PFSK-1 (cell line): Measurements from ENCODE around the gene TPPP3.

Experiments
- POLR2AphosphoS5 ChIP-seq: IDR thresholded peaks from 2 replicates; pipeline ENCODE4 v1.6.1; 2012; ENCODE audit warnings: low read depth, mild to moderate bottlenecking, control low read depth, low read length, moderate library complexity
- REST ChIP-seq, 2 experiments: IDR thresholded peaks; 2 replicates each; pipeline versions ENCODE4 v1.6.1 to v1.8.0; 2011 to 2012; ENCODE audit warnings: low read depth in 2 of 2, low read length in 2 of 2, control low read depth in 1 of 2, inconsistent platforms in 1 of 2, mild to moderate bottlenecking in 1 of 2, moderate library complexity in 1 of 2; ENCODE audit not compliant: insufficient read depth in 1 of 2
- SIN3A ChIP-seq: IDR thresholded peaks from 2 replicates; pipeline ENCODE4 v1.6.1; 2012; ENCODE audit warnings: mild to moderate bottlenecking, low read length, moderate library complexity, borderline replicate concordance; ENCODE audit not compliant: insufficient read depth
- TAF1 ChIP-seq: IDR thresholded peaks from 2 replicates; pipeline ENCODE4 v1.6.1; 2012; ENCODE audit warnings: low read length, control low read depth, borderline replicate concordance; ENCODE audit not compliant: insufficient read depth

- no peak for TF ChIP-seq POLR2AphosphoS5
- no peak for TF ChIP-seq REST (IDR thresholded peaks at IDR 0.05; ENCODE audit: insufficient read depth in 1 of 2, low read depth in 2 of 2, low read length in 2 of 2)
- TF ChIP-seq SIN3A: no peak
- TF ChIP-seq TAF1: no peak
These were observed 39.9 kb upstream of the TPPP3 start for GRCh38 chr16:67433131-67433719.
